Endothelial cell of umbilical vein (primary cell): Measurements from ENCODE around the gene SH3TC1. TPM values are rescaled to one million over a fixed set of nuclear protein-coding genes. Genes with fewer than 3 reads are reported as not detected.
A peak's percentile ranks its signal among the peaks of the same experiment; 100 is the strongest.

ENCODE experiments used
- BruUV-seq: library from RNA; stranded (reverse); fragments of 400-500 nt; replicated peaks from 2 replicates; lab custom pipeline; 2021; lab: Mats Ljungman, UMichigan
- CTCF ChIA-PET: fragments of 300-600, 350-600 bp; sonication (Branson Sonifier 250); formaldehyde crosslinking; loops from one replicate; lab custom pipeline; 2021; ENCODE audit warnings: antibody characterized with exemption, inconsistent platforms; lab: Charles Lee
- POLR2A ChIA-PET: fragments of 300-600, 350-600 bp; sonication (Branson Sonifier 250); formaldehyde crosslinking; loops from one replicate; lab custom pipeline; 2021; ENCODE audit warnings: antibody characterized with exemption, inconsistent platforms; lab: Charles Lee
- DNase-seq: peaks from one replicate; pipeline ENCODE4 v3.0.0-alpha.2; 2011; ENCODE audit warnings: low read depth, low spot score
- FAIRE-seq: peaks from 2 replicates; lab custom pipeline; 2011; peaks lifted over from hg19 to GRCh38; lab: Jason Lieb, UNC
- H2AFZ ChIP-seq: 2 replicates; pipeline ENCODE4 v1.6.0; 2012; ENCODE audit warnings: low read depth, low read length, control low read depth, inconsistent platforms
- H3K27ac ChIP-seq: 2 replicates; pipeline ENCODE4 v1.5.1; 2011; ENCODE audit warnings: low read depth, mild to moderate bottlenecking, control low read depth, low read length, moderate library complexity; ENCODE audit not compliant: insufficient read depth
- H3K27me3 ChIP-seq, 2 experiments: 2 replicates each; pipeline versions ENCODE4 v1.6.0 to v1.6.1; 2011; ENCODE audit warnings: low read length in 2 of 2, mixed read lengths in 1 of 2; ENCODE audit not compliant: control insufficient read depth in 2 of 2, insufficient read depth in 2 of 2
- H3K36me3 ChIP-seq, 2 experiments: 2 replicates in 1 of 2; 3 replicates in 1 of 2; pipeline ENCODE4 v1.5.1; 2011; ENCODE audit warnings: low read length in 2 of 2, mild to moderate bottlenecking in 1 of 2, moderate library complexity in 1 of 2; ENCODE audit not compliant: control insufficient read depth in 2 of 2, insufficient read depth in 2 of 2; ENCODE audit errors: extremely low read depth in 1 of 2
- H3K4me1 ChIP-seq: 3 replicates; pipeline ENCODE4 v1.5.1; 2011; ENCODE audit warnings: mild to moderate bottlenecking, low read length; ENCODE audit not compliant: control insufficient read depth, insufficient read depth; ENCODE audit errors: extremely low read depth
- H3K4me2 ChIP-seq: 2 replicates; pipeline ENCODE4 v1.6.1; 2011; ENCODE audit warnings: low read length, control low read depth, mixed read lengths; ENCODE audit not compliant: insufficient read depth
- H3K4me3 ChIP-seq, 3 experiments: fragments of 200-600 bp in 1 of 3; sonication (generic), shearing (Covaris generic) in 1 of 3; replicated peaks in 1 of 3; 2 replicates each; pipeline ENCODE4 v1.5.1; 2011 to 2016; ENCODE audit warnings: control low read depth in 3 of 3, low read length in 3 of 3, mild to moderate bottlenecking in 2 of 3, inconsistent platforms in 1 of 3, low read depth in 1 of 3, moderate library complexity in 1 of 3; ENCODE audit not compliant: insufficient read depth in 1 of 3
- H3K79me2 ChIP-seq: 2 replicates; pipeline ENCODE4 v1.6.0; 2012; ENCODE audit warnings: low read length, inconsistent platforms; ENCODE audit not compliant: control insufficient read depth, insufficient read depth
- H3K9ac ChIP-seq: replicated peaks from 2 replicates; pipeline ENCODE3; 2011; ENCODE audit warnings: low read length, control low read depth; ENCODE audit not compliant: insufficient read depth; ENCODE audit errors: extremely low read depth
- H3K9me1 ChIP-seq: replicated peaks from 3 replicates; pipeline ENCODE4 v1.6.0; 2011; ENCODE audit warnings: mild to moderate bottlenecking, low read length; ENCODE audit not compliant: control insufficient read depth, insufficient read depth; ENCODE audit errors: extremely low read depth
- H3K9me3 ChIP-seq: replicated peaks from 2 replicates; pipeline ENCODE4 v1.5.1; 2012; ENCODE audit warnings: low read length, inconsistent platforms; ENCODE audit not compliant: control insufficient read depth, insufficient read depth
- H4K20me1 ChIP-seq: replicated peaks from 2 replicates; pipeline ENCODE3; 2011; ENCODE audit warnings: mild to moderate bottlenecking, low read length; ENCODE audit not compliant: control insufficient read depth, insufficient read depth; ENCODE audit errors: extremely low read depth
- MYC ChIP-seq: IDR thresholded peaks from one replicate; pipeline ENCODE4 v1.6.1; 2011; ENCODE audit warnings: mild to moderate bottlenecking, low read depth, low read length
- POLR2A ChIP-seq: IDR thresholded peaks from 2 replicates; pipeline ENCODE4 v1.6.1; 2012; ENCODE audit warnings: low read depth, mild to moderate bottlenecking, control low read depth, low read length
- POLR2AphosphoS5 ChIP-seq: IDR thresholded peaks from 2 replicates; pipeline ENCODE4 v1.6.1; 2012; ENCODE audit warnings: low read depth, mild to moderate bottlenecking, control low read depth, low read length, moderate library complexity; ENCODE audit not compliant: insufficient read depth
- dilution Hi-C: fragments of 300-500 bp; cut with MboI; formaldehyde crosslinking; loops from one replicate; pipeline ENCODE4 v1.15.0; 2019; ENCODE audit warnings: low sequenced_read_pairs; ENCODE audit not compliant: extremely low pct_ligation_motif_present
- intact Hi-C: fragments of 100-400 bp; cut with micrococcal nuclease; formaldehyde crosslinking; loops from one replicate; pipeline ENCODE4 v1.10.0; 2022
- polyA plus RNA-seq, 4 experiments: library from polyadenylated mRNA; depleted of rRNA in 3 of 4; stranded (reverse) in 3 of 4; unstranded in 1 of 4; fragments of >200 nt; gene quantifications; 2 replicates each; pipeline versions ENCODE4 v1.2.1 to v1.2.3, GENCODE V29; 2011 to 2012; ENCODE audit warnings: missing spikeins in 1 of 4
- total RNA-seq: library from RNA; stranded (reverse); gene quantifications from 2 replicates; pipeline ENCODE4 v1.2.3, GENCODE V29; 2021

The SH3TC1 gene
- total and polyA plus RNA-seq, 2 donors (not counting 3 experiments of a cell fraction or from before 2014, with no cell fraction given): 96.5 to 192 TPM

DNA sequence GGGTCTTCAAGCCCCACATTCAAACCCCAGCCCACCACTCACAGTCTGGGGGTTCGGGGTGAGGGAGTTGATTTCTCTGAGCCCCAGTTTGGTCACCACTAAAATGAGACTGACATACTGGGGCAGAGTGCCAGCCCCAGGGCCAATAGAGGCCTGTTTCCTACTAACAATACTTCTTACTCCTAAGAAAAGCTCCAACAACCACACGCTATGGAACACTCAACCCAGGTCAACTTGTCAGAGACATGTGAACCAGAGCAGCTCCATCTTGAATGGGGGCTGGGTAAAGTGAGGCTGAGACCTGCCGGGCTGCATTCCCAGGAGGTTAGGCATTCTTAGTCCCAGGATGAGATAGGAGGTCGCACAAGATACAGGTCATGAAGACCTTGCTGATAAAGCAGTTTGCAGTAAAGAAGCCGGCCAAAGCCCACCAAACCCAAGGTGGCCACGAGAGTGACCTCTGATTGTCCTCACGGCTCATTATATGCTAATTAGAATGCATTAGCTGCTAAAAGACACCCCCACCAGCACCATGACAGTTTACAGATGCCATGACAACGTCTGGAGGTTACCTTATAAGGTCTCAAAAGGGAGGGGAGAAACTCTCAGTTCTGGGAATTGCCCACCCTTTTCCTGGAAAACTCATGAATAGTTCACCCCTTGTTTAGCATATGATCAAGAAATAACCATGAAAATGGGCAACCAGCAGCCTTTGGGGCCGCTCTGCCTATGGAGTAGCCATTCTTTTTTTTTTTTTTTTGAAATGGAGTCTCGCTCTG lies 43.9 kb downstream of the SH3TC1 start:
- CTCF ChIA-PET: interaction anchor here (0.6 to 5.2 kb wide), 31 partner anchors 7 to 194 kb away, joined by 3 to 155 read pairs (median 4); partner anchors contain the start of genes HTRA3 and SH3TC1
- Histone ChIP-seq H3K9me3 (no peaks in the 10 kb centered on the region), H3K9me1 (no peaks in the 10 kb centered on the region), H2AFZ (no peak overlapping the region), H3K27ac (peak overlapping the region; percentile 36), H4K20me1 (no peaks in the 10 kb centered on the region), H3K27me3 (no peaks in the 10 kb centered on the region), H3K79me2 (no peaks in the 10 kb centered on the region), H3K9ac (no peak overlapping the region), H3K36me3 (peaks cover 2 to 44% of the 10 kb centered on the region in 2 experiments), H3K4me3 (no peak overlapping the region), H3K4me2 (no peak overlapping the region), H3K4me1 (no peaks in the 10 kb centered on the region)
- POLR2A ChIA-PET: interaction anchor here (0.7 to 1.2 kb wide), 2 partner anchors 168 to 264 kb away, joined by 5 to 6 read pairs; no protein-coding TSS in a partner anchor
- intact Hi-C loops: loop anchor here (1.0 to 2.0 kb wide), 3 partner anchors 66 to 164 kb away; no protein-coding TSS in a partner anchor
- dilution Hi-C loops: no loop called here
- no peak for DNase-seq
- no TSS peak for BruUV-seq
- TF ChIP-seq POLR2AphosphoS5: no peak
- peak; percentile 36 for TF ChIP-seq POLR2A
- no peak for FAIRE-seq

DNA sequence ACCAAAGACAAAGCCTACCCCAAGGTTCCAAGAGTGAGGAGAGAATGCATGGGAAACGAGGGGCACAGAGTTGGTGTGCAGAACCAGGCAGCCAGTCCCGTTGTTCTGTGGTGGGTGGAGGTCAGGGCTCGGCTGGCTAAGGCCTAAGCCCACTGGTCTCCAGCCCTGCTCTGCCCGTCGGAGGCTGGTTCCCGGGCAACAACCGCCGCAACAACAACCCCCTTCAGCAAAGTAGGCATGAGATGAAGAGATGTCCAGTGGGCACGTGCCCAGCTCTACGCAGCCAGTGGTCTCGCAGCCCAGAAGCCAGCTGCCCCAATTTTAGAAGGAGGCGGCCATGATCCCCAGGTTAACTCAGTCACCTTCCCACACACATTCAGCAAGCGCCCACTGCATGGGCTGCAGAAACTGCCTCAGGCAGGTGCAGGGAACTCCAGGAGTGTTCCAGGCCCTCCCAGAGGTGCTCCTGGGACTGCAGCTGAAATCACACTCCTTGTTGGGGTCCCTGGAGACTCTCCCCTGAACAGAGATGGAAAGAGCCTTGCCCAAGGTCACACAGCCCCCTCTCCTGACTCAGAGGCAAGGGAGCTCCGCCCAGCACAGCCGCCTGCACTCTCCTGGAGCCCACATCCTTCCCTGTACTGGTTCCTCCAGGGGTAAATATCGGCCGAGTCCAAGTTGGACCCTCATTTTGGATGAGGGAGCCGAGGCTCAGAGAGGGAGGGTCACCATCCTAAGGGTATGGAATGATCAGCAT lies 45.1 kb downstream of the SH3TC1 start:
- no peak overlapping the region for H3K27ac ChIP-seq
- no peaks in the 10 kb centered on the region for H3K9me3 ChIP-seq
- TF ChIP-seq POLR2AphosphoS5 (peak; percentile 9), MYC (no peak)
- H3K79me2 ChIP-seq: no peaks in the 10 kb centered on the region
- no peaks in the 10 kb centered on the region for H3K4me1 ChIP-seq
- dilution Hi-C loops (no loop called here), intact Hi-C loops (no loop called here)
- H4K20me1 ChIP-seq: no peaks in the 10 kb centered on the region
- no peak overlapping the region for H3K4me3 ChIP-seq
- H2AFZ ChIP-seq: no peak overlapping the region
- H3K4me2 ChIP-seq: no peak overlapping the region
- CTCF ChIA-PET: interaction anchor here (1.5 to 5.2 kb wide), 3 partner anchors 23 to 167 kb away, joined by 4 to 155 read pairs (median 7); no protein-coding TSS in a partner anchor
- no peak overlapping the region for H3K9ac ChIP-seq
- POLR2A ChIA-PET: interaction anchor here (0.7 to 1.2 kb wide), 2 partner anchors 159 to 265 kb away, joined by 3 to 5 read pairs; no protein-coding TSS in a partner anchor
- no peaks in the 10 kb centered on the region for H3K9me1 ChIP-seq
- H3K36me3 ChIP-seq: peaks cover 2 to 35% of the 10 kb centered on the region in 2 experiments
- BruUV-seq: no TSS peak
- no peaks in the 10 kb centered on the region for H3K27me3 ChIP-seq
- no peak for DNase-seq
- no peak for FAIRE-seq
